Activated CD4-positive, CD25-positive, alpha-beta regulatory T cell treated with anti-CD3 and anti-CD28 coated beads, Interleukin-2, amount 50 U/mL, for 72 hours (primary cell): ENCODE data around the gene SERPINB5.

ENCODE experiments used
- DNase-seq: peaks from one replicate; pipeline ENCODE4 v3.0.0; 2021

SERPINB5 gene

DNA sequence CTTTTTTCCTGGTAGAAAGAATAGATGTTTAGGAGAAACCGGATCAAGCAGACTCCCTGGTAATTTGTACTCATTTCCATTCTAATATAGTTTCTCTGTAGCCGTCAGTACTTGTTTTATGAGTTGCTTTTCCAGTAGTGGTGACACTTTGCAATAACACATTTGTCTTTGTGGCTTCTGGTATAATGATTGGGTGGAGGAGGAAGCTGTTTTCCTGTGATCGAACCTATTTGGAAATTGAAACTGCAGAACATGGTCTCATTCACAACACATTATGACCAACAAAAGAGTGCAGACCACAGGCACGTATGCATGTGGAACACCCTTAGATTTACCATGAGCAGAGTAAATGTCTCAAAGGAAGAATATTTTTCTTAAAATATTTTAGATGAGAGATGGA is 57.9 kb downstream of the SERPINB5 start:
- no peak for DNase-seq

- DNase-seq: no peak
Observed at GRCh38 chr18:63539904-63540510, 63.2 kb downstream of the SERPINB5 start.

- no peak for DNase-seq
Observed at GRCh38 chr18:63542069-63542468, 65.3 kb downstream of the SERPINB5 start, which contains the start of gene SERPINB12. SERPINB12 (plus strand) TSS chr18:63542369; CDS start chr18:63556160, 13,791 bp downstream.

DNA sequence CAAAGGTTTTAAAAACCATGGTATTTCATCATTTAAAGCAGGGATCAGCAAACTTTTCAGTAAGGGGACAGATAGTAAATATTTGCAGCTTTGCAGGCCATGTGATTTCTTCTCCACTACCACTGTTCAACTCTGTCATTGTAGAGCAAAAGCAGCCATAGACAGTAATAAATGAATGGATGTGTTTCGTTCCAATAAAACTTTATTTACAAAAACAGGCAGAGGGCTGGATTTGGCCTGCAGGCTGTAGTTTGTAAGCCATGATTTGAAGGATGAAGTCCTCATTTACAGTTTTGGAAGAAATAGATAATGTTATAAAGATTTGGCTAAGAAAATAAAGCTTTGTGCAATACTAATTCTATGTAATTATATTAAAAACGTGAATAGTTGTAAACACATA is 67.3 kb downstream of the SERPINB5 start:
- no peak for DNase-seq

- no peak for DNase-seq
Observed at GRCh38 chr18:63545000-63545399, 68.2 kb downstream of the SERPINB5 start.

DNA sequence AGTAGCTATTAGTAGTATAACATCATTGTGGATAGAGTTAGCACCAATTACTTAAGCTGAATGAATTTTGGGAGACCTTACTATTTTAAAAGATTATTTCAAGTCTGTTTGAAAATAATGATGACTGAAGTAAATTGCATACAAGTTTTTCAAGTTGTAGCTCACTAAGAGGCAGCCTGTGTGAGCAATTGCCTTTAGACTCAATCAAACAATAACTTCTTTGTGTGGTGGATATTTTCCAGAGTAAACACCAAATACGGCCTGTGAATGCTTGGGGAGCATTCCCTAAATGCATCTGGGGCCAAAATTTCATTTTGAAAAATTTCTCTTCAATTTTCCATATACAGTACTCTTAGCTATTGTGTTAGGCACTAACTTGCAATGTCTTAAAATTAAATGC is 73.3 kb downstream of the SERPINB5 start:
- DNase-seq: no peak

DNA sequence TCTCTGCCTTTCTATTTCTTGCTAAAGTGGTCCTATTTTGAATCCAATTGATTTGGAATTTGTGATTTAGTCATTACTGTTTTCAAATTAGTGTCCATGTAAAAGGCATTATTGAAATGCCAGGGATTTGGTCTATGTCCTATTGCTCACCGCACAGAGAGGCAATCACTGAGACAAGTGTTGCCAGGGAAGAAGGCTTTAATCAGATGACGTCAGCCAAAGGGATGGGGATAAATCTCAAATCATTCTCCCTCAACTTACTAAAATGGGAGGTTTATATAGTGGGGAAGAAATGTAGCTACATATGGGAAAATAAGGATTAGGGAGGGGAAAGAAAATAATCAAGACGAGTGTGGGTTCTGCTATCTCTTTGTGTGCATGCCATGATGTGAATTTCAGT is 75.0 kb downstream of the SERPINB5 start:
- DNase-seq: no peak

- DNase-seq: no peak
Observed at GRCh38 chr18:63552581-63552980, 75.8 kb downstream of the SERPINB5 start.

DNA sequence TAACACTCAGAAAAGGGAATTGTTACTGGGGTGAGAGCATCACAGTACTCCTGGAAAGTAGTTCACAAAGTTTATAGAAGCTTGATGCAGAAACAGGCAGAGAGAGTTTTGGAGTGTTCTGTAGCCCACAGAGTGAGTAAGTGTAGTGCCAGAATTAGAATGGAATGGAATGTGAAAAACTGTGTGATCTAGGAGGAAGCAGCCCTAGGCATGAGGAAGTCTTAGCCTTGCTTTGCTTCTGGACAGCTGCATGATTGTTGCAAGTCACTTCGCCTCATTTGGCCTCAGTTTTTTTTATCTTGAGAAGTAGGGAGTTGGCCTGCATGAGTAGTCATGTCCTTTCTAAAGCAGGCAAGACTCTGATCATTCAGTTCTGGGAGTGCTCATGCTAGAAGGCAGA is 76.3 kb downstream of the SERPINB5 start:
- no peak for DNase-seq
